GM18519 (cell line): ENCODE data around the gene NXNL2.

ENCODE experiments used
- ATAC-seq: cut with Tn5 transposase; IDR thresholded peaks from one replicate; pipeline ENCODE4 v1.9.1; 2021; ENCODE audit warnings: mild to moderate bottlenecking, moderate library complexity; ENCODE audit not compliant: unreplicated experiment, low FRiP score

The NXNL2 gene

DNA sequence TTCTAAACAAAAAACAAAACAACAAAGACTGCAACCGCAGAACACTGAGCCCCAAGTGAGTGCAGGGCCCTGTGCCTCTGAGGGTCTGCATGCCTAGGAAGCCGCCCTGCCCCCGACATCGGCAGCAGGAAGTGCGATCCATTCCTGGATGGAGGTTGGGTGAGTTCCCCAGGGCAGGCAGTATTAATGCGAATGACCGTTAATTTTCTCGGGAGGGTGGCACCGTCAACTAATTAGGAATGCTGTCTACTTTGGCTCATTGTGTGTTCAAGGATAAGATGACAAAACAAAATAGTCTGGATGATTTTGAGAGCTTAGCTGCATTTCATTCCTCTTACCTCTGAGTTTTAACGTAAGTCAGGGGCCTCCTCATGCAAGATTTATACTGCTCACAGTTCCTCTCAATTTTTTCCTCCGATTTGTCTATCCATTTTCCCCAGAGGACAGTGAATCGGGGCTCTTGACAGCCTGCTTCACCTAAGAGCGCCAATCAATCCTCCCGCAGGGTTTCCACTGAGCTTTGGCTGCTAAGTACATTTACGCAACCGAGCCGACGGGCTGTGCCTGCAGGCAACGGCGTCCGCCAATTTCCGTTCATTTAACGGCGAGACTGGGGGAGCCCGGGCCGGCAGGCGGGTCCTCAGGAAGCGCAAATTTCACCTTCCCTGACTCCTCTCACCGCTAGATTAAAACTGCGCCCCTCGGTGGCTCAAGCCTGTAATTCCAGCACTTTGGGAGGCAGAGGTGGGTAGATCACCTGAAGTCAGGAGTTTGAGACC, 2.9 kb upstream of the NXNL2 start:
- no peak for ATAC-seq

DNA sequence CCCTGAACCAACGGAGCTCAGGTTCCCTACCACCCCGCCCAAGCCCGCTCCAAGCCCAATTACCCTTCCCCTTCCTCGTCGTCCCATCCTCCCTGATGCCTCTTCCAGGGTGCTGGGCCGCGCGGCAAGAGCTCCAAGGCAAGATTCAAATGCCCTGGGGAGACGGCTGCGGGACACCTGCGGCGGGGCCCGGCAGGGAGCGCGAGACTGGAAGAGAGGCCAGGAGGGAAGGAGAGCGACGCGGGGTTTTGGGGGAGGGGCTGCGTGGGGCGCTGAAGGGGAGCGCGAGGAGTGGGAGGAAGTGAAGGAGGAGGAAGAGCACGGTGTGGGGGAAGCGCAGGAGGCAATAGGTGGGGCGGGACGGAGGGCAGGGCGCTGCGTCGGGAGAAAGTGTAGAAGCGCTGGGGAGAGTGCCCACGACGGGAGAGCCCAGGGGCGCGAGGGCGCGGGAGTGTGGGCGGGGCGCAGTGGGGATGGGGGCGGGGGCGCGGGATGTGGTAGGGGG, 975 bp upstream of the NXNL2 start:
- no peak for ATAC-seq

DNA sequence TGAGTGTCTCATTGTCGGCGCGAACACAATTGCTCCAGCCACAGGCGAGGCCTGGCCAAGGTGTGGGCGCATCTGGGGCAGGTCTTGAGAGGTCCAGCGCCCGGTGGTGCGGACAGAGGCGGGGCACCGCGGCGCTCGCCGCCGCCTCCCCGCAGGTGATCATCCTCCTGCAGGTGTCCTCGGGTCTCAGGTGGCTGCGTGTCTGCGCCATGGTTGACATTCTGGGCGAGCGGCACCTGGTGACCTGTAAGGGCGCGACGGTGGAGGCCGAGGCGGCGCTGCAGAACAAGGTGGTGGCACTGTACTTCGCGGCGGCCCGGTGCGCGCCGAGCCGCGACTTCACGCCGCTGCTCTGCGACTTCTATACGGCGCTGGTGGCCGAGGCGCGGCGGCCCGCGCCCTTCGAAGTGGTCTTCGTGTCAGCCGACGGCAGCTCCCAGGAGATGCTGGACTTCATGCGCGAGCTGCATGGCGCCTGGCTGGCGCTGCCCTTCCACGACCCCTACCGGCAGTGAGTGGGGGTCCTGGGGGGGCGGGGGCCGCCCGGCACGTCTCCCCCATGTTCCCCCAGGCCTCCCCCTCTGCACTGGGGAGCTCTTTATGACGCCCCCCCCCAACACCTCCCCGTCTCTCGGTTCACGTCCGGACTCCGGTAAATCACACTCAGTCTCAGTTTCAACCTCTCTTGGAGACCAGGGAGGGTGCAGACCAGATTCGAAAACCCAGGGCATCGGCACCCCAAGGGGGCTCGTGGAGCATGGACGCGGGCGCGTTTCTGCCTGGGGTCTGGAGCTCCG, 446 bp downstream of the NXNL2 start:
- ATAC-seq: no peak

DNA sequence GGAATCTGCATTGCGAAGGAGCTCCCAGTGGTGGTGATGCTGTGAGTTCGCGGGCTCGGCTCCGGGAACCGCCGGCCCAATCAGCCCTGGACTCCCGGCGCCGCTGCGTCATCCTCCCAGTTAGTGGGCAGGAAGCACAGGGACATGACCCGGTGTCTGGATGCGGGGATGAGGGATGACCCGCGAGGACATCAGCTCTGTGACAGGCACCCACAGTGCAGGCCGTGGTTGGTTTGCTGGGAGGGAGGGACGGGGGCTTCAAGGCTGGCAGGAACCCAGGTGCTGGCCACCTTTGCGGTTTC, 996 bp downstream of the NXNL2 start:
- no peak for ATAC-seq

DNA sequence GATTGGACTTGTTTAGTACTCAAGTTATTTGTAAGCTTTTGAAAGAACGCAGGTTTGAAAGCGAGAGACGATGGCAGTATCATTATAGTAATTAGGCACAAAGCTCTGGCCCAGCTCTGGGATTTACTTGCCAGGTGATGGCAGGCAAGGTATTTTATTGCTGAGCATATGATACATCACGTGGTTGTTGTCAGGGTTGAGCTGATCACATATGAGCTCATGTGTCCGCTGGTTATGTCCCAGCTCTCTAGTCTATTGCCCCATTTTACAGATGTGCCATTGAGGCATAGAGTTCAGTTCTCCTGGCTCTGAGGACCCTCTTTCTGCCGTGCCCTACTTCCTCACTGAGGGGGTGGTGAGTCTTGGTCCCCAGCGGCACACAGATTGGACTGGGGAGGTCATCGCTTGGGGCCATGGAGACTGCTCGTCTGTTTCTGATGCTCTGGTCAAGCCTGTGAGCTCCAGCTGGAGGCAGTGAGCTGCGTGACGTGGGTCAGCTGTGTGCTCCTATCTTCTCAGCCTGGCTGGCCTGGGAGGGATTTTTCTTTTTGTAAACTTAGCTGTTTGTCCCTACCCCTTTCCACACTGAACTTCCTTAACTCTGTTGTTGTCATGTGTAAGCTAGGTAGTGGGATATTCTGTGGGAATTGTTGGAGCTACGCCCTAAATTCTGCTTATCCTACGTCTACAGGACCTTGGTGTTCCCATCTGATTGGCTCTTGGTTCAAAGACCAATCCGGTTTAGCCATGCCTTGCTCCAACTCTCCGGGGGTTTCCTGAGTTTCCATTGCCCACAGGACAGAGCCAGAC, 2.2 kb downstream of the NXNL2 start:
- ATAC-seq: no peak

DNA sequence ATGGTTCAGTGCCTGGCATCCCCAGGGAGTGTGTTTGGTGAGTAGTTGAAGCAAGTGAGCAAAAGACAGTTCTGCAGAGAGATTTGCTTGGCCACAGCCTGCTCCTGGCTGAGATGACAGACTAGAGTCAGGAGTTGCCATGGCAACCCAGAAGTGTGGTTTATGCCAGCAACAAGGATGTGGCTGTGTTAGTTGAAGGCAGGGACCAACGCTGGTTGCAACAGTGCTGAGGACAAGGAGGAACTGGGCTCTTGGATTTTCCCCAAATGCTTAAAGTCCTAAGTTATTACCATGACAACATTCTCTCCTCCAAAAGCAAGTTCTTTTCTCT, 2.7 kb downstream of the NXNL2 start:
- no peak for ATAC-seq

DNA sequence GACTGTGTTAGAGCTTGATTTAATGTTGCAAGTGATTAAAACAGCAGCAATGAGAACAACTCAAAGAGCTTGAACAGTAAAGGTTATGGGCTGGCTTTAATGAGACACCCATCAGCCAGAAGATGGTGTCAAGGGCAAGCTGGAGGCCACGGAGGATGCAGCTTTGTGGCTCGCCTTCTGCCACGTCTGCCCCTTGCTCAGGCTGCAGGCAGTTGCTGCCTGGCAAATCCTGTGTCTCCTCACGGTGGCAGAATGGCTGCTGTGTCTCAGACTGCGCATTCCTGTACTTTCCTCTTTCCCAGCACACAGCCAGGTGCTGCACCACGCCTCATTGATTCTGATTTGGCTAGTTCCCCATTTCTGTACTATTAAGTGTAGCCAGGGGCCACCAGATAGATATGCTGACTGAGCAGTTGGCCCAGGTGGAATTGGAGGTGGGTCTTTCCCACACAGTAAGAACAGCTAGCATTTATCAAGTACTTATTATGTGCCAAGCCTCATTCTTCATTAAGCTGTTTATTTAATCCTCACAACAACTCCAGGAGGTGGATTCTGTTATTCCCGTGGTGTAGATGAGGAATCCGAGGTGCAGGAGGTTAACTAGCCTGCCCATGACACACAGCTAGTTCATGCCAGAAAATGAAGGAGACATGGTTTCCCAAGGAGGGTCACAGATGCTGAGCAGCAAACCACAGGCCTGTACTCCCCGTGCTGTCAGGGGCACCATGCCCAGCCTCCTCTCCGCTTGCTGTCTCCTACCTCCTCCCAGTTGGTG, 3.5 kb downstream of the NXNL2 start:
- no peak for ATAC-seq

DNA sequence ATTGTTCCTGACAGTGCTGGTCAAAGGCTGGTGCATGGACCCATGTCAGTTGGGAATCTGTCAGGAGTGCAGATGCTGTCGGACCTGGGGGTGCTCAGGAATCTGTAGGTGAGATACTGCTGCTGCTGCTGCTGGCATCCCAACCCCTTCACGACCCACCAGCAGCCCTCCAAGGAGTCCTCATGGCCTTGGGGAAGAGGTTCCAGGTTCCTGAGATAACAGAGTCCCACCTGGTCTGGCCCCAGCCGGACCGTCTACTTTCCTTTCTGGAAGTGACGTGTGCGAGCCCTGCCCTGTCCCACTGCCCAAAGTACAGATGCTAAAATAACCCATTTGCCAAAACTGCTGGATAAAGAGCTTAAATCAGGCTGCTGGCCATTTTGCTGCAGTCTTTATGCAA, 4.3 kb downstream of the NXNL2 start:
- ATAC-seq: no peak

DNA sequence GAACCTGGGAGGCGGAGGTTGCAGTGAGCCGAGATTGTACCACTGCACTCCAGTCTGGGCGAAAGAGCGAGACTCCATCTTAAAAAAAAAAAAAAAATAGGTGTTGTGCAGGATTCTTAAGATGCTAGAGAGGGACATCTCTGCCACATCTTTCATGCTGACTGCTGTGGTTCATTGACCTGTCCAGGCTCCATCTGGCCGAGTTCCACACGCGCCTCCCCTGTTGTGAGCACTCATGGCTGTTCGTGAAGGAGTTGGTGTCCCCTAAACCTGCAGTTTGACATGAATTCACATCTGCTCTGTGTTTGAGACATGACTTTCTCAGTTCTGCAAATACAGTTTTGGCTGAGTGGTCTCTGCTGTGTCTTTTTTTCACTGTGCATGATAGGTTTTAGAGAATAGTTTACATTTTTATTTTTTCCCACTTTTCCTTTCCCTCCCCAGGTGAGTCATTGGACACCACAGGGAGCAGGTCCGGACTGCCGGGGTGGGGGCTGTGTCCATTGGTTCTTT, 5.3 kb downstream of the NXNL2 start:
- ATAC-seq: no peak

DNA sequence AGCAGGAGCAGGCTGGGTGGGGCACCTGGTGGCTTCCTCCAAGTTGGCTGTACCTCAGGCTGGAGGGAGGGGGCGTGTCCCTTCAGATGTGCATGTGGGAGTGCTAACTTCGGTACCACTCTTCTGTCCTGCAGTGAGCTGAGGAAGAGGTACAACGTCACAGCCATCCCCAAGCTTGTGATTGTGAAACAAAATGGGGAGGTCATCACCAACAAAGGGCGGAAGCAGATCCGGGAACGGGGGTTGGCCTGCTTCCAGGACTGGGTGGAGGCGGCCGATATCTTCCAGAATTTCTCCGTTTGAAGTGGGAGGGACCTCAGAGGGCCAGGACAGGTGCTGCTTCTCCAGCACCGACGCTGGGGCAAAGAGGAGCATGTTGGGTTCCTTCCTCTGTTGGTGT, 9.3 kb downstream of the NXNL2 start:
- no peak for ATAC-seq

DNA sequence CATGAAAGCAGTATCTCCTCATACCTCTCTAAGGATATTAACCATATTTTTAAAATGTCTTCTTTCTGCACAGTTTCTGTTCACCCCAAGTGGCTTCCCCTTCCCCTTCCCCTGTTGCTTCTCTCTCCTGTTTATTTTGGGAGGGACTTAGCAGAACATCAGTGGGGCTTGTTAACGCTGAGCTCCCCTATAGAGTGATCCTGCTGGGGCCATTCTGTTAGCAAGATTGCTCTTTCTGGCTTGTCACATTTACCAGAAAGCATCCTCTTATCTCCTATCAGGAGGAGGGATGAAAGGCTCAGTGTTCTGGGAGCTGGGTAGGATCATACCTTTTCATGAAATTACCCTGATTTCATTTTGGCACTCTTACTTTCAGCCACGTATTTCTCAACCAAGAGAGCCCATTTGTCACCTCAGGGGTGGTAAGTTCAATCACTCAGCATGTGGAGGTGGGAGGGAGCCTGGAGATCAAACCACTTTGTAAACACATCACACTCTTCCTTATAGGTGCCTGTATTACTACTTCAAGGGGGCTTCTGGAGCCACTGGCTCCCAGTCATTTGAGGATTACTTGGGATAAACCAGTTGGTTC, 16.7 kb downstream of the NXNL2 start:
- no peak for ATAC-seq

DNA sequence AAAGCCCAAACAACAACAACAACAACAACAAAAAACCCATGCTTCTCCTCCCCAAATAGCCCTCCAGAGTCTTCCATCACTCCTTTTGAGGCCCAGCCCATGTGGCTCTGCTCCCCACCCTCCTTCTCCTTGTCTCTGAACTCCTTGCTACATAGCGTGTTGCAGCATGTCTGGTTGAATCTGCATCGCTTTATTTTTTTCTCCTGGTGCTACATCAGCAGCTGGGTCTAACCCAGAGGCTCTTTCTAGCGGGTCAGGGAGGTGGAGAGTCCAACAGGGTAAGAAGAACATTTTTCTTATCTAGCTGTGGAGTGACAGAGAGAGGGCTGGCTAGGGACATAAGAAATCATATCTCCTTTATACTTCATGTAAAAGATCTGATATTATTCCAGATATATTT, 18.4 kb downstream of the NXNL2 start:
- no peak for ATAC-seq

DNA sequence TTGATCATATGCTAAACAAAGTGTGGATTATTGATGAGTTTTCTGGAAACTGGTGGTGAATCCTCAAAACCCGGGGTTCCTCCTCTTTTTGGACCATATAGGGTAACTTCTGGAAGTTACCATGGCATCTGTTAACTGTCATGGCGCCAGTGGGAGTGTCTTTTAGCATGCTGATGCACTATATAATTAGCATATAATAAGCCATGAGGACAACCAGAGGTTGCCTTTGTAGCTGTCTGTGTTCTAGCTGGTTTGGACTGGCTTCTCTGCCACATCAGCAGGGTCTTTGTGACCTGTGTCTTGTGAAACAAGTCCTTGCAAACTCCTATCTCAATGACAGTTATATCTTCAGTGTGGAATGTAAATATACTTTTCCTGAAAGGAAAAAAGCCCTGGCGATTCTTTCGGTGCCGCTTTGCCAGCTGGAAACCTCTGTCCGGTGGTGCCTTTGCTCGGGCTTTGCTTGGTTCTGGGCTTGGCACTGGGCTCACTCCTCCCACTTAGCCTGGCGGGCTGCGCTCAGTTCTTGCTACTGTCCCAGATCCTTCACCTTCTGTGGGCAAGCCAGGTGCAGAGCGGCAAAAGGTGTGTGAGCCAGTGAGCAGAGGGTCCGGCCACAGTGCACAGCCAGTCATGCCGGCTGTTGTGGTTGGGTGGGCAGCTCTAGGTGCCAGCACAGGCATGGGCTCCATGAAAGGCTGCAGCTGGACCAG, 20.4 kb downstream of the NXNL2 start:
- no peak for ATAC-seq

DNA sequence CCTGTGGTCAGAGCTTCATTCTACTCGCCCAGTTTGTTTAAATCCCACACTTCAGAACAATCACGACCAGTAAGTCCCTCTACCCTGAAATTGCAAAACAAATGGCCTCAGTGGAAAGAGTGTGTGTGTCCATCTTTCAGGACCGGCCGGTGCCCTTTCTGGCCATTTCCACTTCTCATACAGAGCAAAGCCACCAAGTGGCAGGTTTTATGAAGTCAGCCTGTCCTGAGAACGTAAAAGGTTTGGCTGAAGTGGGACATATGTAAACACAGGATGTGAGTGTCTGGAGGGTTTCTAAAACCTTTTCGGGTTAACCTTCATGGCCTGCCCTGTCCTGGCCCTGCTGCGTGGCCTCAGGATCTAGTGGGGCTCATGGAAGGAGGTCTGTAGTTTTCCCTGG, 24.7 kb downstream of the NXNL2 start:
- no peak for ATAC-seq

DNA sequence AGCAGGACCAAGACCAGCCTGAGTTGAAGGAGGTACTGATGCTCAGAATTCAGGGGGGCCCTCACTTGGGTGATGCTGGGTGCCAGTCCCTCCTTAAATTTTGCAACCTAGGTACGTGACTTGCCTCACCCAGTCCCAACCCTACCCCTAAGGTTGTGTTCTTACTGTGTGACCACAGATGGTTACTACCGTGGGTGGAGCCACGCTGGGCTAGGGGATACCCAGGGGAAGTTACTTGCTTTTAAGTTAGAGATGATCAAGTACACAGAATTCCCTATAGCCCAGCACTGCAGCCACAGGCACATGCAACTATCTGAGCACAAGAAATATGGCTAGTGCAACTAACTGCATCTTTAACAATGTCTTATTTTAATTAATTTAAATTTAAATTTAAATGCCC, 32.9 kb downstream of the NXNL2 start:
- ATAC-seq: peak; percentile 84

DNA sequence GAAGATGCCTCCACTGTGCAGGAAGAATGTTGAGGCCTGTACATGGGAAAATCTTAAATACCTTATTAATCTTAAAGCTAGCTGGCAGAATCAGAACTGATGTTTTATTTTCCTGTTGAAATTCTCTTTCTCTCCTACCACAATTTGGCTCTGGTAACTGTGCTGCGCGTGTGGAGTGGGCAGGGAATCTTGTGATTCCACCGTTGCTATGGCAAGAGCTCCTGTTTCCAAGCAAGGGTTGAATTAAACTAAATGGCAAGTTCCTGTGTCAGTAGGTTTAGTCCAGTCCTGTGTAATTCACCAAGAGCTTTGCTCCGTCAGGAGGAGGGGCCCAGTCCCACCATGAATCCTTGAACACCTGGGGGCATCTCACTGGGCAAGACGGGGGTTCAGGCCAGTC, 36.4 kb downstream of the NXNL2 start:
- no peak for ATAC-seq

DNA sequence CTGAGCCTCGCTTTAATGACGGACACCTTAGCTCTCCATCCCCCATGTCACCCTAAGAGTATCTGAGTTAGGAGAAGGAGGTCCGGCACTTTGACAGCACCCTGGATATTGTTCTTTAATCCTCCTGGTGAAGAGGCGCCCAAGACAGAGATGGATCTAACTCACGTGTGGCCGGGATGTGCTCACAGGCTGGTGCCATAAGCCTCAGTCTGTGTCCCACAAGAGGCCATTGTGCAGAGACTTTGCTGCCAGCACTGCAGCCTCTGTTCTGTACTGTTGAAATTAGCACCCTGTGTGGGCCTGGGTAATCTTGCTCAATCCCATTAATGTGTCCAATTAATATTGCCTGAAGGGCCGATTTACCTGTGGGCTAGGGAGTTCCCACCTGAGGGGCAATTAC, 37.7 kb downstream of the NXNL2 start:
- ATAC-seq: no peak

DNA sequence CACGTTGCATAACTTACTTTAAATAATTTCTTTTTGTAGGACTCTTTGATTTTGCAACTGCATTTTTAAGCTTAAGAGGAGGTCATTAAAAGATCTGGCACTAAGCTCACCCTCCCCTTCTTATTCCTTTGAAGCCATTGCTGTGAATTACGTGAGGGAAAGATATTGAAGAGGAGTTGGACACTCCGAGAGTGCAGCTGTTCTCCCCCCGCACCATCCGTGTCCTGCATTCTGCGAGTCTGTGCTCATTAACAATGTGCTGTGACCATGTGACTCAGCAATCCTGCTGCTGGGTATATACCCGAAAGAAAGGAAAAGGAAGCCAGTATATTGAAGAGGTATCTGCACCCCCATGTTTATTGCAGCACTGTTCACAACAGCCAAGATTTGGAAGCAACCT, 40.0 kb downstream of the NXNL2 start:
- ATAC-seq: no peak
